CD4-positive, alpha-beta memory T cell (primary cell): ENCODE data around the gene NGEF. TPM values are rescaled to one million over a fixed set of nuclear protein-coding genes. Genes with fewer than 3 reads are reported as not detected.

ENCODE experiments used
- CTCF ChIA-PET: fragments of 350-600 bp; sonication (Branson Sonifier 250); formaldehyde crosslinking; loops from one replicate; lab custom pipeline; 2021; ENCODE audit warnings: inconsistent platforms; ENCODE audit not compliant: partially characterized antibody; lab: Charles Lee
- POLR2A ChIA-PET: fragments of 350-600 bp; sonication (Branson Sonifier 250); formaldehyde crosslinking; loops from one replicate; lab custom pipeline; 2021; ENCODE audit not compliant: partially characterized antibody; lab: Charles Lee
- DNase-seq, 5 donors: peaks; one replicate each; pipeline versions ENCODE4 v3.0.0 to v3.0.0-alpha.2; 2020 to 2022; ENCODE audit warnings: mixed read lengths in 1 of 5
- H3K27ac ChIP-seq: one replicate; pipeline ENCODE4 v1.7.0; 2013; ENCODE audit warnings: low read depth, low read length
- H3K27me3 ChIP-seq: 2 replicates; pipeline ENCODE4 v1.7.0; 2013; ENCODE audit warnings: mild to moderate bottlenecking, low read length, moderate library complexity; ENCODE audit not compliant: insufficient read depth
- H3K36me3 ChIP-seq: 2 replicates; pipeline ENCODE4 v1.7.0; 2013; ENCODE audit warnings: mild to moderate bottlenecking, low read length, moderate library complexity; ENCODE audit not compliant: insufficient read depth
- H3K4me1 ChIP-seq: 2 replicates; pipeline ENCODE4 v1.7.0; 2013; ENCODE audit warnings: mild to moderate bottlenecking, low read length, moderate library complexity; ENCODE audit not compliant: insufficient read depth
- H3K4me3 ChIP-seq, 2 donors: one replicate each; pipeline ENCODE4 v1.7.0; 2013; ENCODE audit warnings: low read length in 2 of 2, mild to moderate bottlenecking in 1 of 2
- H3K9me3 ChIP-seq, 2 donors: one replicate each; pipeline ENCODE4 v1.7.0; 2013; ENCODE audit warnings: low read length in 2 of 2, control low read depth in 1 of 2; ENCODE audit not compliant: control insufficient read depth in 1 of 2
- H3K27ac Mint-ChIP-seq, 7 donors: one replicate each; pipeline ENCODE4 v1.8.0; 2020 to 2021; ENCODE audit warnings: mixed read lengths in 7 of 7, mild to moderate bottlenecking in 6 of 7, inconsistent platforms in 3 of 7, moderate library complexity in 3 of 7
- H3K27me3 Mint-ChIP-seq, 2 donors: one replicate each; pipeline ENCODE4 v1.8.0; 2020 to 2021; ENCODE audit warnings: mixed read lengths in 2 of 2
- H3K36me3 Mint-ChIP-seq, 2 donors: one replicate each; pipeline ENCODE4 v1.8.0; 2020 to 2021; ENCODE audit warnings: mixed read lengths in 2 of 2, inconsistent platforms in 1 of 2, mild to moderate bottlenecking in 1 of 2
- H3K4me1 Mint-ChIP-seq, 4 donors: one replicate each; pipeline ENCODE4 v1.8.0; 2020 to 2021; ENCODE audit warnings: mixed read lengths in 4 of 4, mild to moderate bottlenecking in 1 of 4
- H3K4me3 Mint-ChIP-seq, 8 donors: one replicate each; pipeline ENCODE4 v1.8.0; 2020 to 2021; ENCODE audit warnings: mixed read lengths in 8 of 8, mild to moderate bottlenecking in 7 of 8, moderate library complexity in 6 of 8, inconsistent platforms in 3 of 8
- H3K9me3 Mint-ChIP-seq, 8 donors: one replicate each; pipeline ENCODE4 v1.8.0; 2020 to 2021; ENCODE audit warnings: mixed read lengths in 8 of 8, mild to moderate bottlenecking in 5 of 8, inconsistent platforms in 3 of 8, moderate library complexity in 1 of 8
- intact Hi-C: fragments of 100-400 bp; cut with micrococcal nuclease; formaldehyde crosslinking; loops from one replicate; pipeline ENCODE4 v1.15.1; 2023
- polyA plus RNA-seq, 2 donors: library from polyadenylated mRNA; unstranded; fragments of 300-500 nt; fragmentation: Illumina TruSeq; gene quantifications; one replicate each; pipeline ENCODE4 v1.2.3, GENCODE V29; 2021
- total RNA-seq, 2 experiments: library from RNA; stranded (reverse); gene quantifications; one replicate each; pipeline ENCODE4 v1.2.3, GENCODE V29; 2021

The NGEF gene
- total and polyA plus RNA-seq, 4 experiments from 2014 or later, result not detected

DNA sequence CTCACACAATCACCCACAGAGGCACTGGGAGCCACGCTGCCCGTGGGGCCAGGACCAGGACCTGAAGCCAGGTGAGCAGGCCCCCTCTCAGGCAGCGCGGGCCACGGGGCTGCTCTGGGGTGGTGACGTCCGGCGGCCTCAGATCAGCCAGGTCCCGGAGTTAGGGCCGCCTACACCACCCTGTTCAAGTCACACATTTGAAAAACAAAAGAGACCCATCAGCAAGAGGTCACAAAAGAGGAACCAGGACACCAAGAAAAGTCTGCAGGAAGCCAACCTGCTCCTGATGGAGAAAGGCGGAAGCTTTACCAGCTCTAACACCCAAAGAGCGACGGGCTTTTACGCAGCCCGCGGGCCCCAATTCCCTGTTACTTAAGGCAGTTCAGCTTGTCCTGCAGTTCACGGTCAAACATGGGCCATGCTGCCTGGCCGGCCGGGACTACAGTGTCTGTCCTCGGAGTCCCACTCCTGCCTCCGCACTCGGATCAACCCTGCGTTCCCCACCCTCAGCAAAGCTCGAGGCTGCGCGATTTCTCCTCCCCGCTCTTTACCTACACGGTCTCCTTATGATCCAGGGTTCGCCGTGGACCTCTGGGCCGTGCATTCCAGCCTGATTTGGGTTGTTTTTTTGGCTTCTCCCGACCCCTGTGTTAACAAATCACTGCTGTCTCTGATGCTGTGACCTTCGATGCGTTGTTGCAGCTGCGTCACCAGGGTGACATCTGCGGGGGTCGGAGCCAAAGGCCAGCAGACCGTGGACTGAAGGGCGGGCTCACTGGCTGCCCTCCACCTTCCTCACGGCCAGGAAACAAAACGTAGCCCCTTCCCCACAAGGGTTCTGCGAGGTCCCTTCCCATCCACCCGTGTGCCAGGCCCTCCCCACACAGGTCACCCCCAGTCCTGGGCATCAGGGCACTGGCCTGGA, 112.0 kb downstream of the NGEF start:
- no peak overlapping the region for H3K27ac Mint-ChIP-seq
- H3K4me3 ChIP-seq, result no peak overlapping the region
- H3K27me3 ChIP-seq, result no peaks in the 10 kb centered on the region
- H3K9me3 ChIP-seq, result no peaks in the 10 kb centered on the region
- H3K36me3 ChIP-seq, result no peaks in the 10 kb centered on the region
- no peaks in the 10 kb centered on the region for H3K9me3 Mint-ChIP-seq
- no peaks in the 10 kb centered on the region for H3K4me1 Mint-ChIP-seq
- H3K4me3 Mint-ChIP-seq, result no peak overlapping the region
- intact Hi-C loops, result no loop called here
- H3K27ac ChIP-seq, result no peak overlapping the region
- H3K4me1 ChIP-seq, result no peaks in the 10 kb centered on the region
- ChIA-PET CTCF (no interaction called here), POLR2A (no interaction called here)
- H3K36me3 Mint-ChIP-seq, result no peaks in the 10 kb centered on the region
- no peak for DNase-seq
- H3K27me3 Mint-ChIP-seq, result peaks cover 0 to under 1% of the 10 kb centered on the region in 2 donors

DNA sequence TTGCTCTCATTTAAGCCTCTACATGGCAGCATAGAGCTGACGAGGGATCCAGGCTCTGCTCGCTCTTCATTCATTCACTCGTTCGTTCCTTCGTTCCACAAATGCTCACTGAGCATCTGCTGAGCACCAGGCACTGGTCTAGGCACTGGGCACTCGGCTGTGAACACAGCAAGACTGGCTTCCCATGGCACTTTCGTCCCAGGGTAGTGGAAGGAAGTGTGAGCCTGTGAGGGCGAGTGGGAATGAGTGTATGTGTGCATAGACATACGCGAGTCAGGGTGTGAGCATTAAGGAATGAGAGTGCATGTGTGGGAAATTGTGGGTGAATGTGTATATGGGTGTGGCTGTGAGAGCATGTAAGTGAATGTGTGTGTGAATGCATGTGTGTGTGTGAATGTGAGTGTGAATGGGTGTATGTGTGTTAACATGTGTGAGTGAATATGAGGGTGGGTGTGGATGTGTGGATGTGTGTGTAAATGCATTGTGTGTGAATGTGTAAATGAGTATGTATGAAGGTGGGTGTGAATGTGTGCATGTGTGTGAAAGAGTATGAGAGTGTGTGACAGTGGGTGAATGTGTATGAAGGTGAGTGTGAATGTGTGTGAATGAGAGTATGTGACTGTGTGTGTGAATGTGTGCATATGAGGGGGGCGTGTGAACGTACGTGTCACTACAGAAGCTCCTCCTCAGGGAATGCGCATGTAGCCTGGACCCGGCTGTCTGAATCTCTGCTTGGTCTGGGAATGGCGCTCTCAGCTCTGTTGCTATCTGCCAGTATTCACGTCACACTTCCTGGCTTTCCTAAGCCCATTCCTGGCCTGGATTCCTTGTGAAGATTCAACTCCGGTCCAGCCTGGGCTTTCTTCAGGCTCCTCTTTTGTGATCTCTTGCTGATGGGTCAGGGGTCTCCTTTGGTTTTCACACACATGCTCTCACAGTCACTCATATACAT, 114.2 kb downstream of the NGEF start:
- DNase-seq, result no peak
- no peaks in the 10 kb centered on the region for H3K9me3 Mint-ChIP-seq
- POLR2A ChIA-PET, result no interaction called here
- Histone ChIP-seq H3K27ac (no peak overlapping the region), H3K27me3 (no peaks in the 10 kb centered on the region), H3K9me3 (no peaks in the 10 kb centered on the region), H3K4me1 (no peaks in the 10 kb centered on the region), H3K4me3 (no peak overlapping the region), H3K36me3 (no peaks in the 10 kb centered on the region)
- intact Hi-C loops, result no loop called here
- peaks cover 0 to 3% of the 10 kb centered on the region in 2 donors for H3K27me3 Mint-ChIP-seq
- H3K36me3 Mint-ChIP-seq, result no peaks in the 10 kb centered on the region
- no peaks in the 10 kb centered on the region for H3K4me1 Mint-ChIP-seq
- H3K4me3 Mint-ChIP-seq, result no peak overlapping the region
- CTCF ChIA-PET, result no interaction called here
- H3K27ac Mint-ChIP-seq, result no peak overlapping the region

DNA sequence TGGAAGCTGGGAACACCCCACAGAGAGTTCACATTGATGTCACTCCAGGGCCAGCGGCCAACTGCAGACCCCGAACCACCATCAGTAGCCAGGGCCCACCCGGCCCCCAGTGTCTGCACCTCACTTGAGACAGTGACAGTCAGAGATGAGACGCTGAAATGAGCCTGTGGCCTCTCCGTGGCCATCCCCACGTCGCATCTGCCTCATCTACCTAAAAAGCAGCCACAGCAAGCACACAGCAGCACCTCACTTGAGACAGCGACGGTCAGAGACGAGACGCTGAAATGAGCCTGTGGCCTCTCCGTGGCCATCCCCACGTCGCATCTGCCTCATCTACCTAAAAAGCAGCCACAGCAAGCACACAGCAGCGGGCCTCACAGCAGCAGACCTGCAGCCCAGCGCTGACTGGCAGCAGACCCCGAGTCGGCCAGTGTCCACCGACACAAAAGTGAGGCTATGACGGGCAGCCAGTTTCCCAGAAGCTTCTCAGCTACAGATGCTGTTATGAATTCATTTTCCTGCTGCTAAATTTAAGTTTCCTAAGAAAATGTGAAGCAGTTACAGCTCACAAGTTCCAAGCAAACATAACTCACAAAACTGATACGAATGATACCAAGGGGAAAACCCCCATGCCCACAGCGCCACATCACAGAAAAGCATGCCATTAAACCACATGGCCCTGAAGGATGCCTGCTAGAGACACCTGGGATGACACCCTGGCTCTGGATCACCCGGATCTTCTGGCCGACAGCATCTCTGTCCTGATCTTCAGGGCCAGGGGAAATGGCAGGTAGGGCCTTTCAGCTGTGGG, 115.3 kb downstream of the NGEF start:
- Histone ChIP-seq H3K36me3 (no peaks in the 10 kb centered on the region), H3K27ac (no peak overlapping the region), H3K9me3 (no peaks in the 10 kb centered on the region), H3K4me1 (no peaks in the 10 kb centered on the region), H3K4me3 (no peak overlapping the region), H3K27me3 (peaks cover under 1% of the 10 kb centered on the region)
- Mint-ChIP-seq H3K27ac (no peak overlapping the region), H3K27me3 (peaks cover 0 to 3% of the 10 kb centered on the region in 2 donors), H3K9me3 (no peaks in the 10 kb centered on the region), H3K36me3 (no peaks in the 10 kb centered on the region), H3K4me3 (no peak overlapping the region), H3K4me1 (no peaks in the 10 kb centered on the region)
- no peak for DNase-seq
- ChIA-PET POLR2A (no interaction called here), CTCF (no interaction called here)
- intact Hi-C loops, result no loop called here

DNA sequence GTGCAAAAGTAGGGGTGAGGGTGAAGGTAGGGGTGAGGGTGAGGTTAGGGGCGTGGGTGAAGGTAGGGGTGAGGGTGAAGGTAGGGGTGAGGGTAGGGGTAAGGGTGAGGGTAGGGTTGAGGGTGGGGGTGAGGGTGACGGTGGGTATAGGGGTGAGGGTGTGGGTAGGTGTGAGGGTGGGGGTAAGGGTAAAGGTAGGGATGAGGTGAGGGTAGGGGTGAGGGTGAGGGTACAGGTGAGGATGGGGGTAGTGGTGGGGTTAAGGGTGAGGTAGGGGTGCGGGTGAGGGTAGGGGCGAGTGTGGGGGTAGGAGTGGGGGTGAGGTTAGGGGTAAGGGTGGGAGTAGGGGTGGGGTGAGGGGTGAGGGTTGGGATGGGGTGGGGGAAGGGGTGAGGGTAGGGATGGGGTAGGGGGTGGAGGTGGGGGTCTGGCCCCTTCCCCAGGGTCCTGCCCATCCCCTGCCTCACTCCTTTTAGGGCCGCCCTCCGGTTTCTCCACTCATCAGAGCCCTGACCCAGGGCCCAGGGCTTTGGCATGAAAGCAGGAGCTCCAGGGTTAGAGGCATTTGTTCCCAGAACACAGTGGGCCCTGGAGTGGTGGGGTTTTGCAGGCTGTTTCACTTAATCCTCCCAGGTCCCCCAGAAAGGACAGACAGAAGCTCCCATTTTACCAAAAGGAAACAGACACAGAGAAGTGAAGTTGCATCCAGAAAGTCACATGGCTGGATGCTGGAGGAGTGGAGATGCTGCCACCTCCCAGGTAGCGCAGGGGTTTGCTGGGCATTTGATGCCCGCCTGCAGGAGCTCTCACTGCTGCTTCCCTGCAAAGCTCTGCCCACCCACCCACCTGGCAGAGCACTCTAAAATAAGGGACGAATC, 116.1 kb downstream of the NGEF start:
- Histone ChIP-seq H3K4me3 (no peak overlapping the region), H3K27ac (no peak overlapping the region), H3K27me3 (peaks cover 4% of the 10 kb centered on the region), H3K4me1 (no peaks in the 10 kb centered on the region), H3K36me3 (no peaks in the 10 kb centered on the region), H3K9me3 (no peaks in the 10 kb centered on the region)
- no peaks in the 10 kb centered on the region for H3K36me3 Mint-ChIP-seq
- no peak overlapping the region for H3K27ac Mint-ChIP-seq
- ChIA-PET POLR2A (no interaction called here), CTCF (no interaction called here)
- H3K27me3 Mint-ChIP-seq, result peaks cover 5 to 9% of the 10 kb centered on the region in 2 donors
- intact Hi-C loops, result no loop called here
- H3K4me3 Mint-ChIP-seq, result no peak overlapping the region
- no peaks in the 10 kb centered on the region for H3K9me3 Mint-ChIP-seq
- DNase-seq, result no peak
- no peaks in the 10 kb centered on the region for H3K4me1 Mint-ChIP-seq

DNA sequence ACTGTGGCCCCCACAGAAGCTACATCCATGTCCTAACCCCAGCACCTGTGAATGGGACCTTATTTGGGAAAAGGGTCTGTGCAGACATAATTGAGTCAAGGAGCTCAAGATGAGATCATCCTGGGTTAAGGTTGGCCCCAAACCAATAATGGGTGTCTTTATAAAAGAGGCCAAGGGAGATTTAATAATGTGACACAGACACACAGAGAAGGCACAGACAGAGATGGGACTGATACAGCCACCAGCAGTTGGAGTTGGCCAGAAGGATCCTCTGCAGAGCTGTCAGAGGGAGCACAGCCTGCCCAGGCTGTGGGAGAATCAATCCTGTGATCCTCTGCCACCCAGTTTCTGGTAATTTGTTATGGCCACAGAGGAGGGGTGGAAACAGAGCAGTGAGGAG, 116.9 kb downstream of the NGEF start:
- Mint-ChIP-seq H3K4me3 (no peak overlapping the region), H3K36me3 (no peaks in the 10 kb centered on the region), H3K9me3 (no peaks in the 10 kb centered on the region), H3K27ac (no peak overlapping the region), H3K27me3 (peaks cover 9 to 10% of the 10 kb centered on the region in 2 donors), H3K4me1 (no peaks in the 10 kb centered on the region)
- no peaks in the 10 kb centered on the region for H3K9me3 ChIP-seq
- H3K4me3 ChIP-seq, result no peak overlapping the region
- intact Hi-C loops, result no loop called here
- ChIA-PET CTCF (no interaction called here), POLR2A (no interaction called here)
- H3K27ac ChIP-seq, result no peak overlapping the region
- H3K4me1 ChIP-seq, result no peaks in the 10 kb centered on the region
- no peak for DNase-seq
- no peaks in the 10 kb centered on the region for H3K36me3 ChIP-seq
- peaks cover 4% of the 10 kb centered on the region for H3K27me3 ChIP-seq

DNA sequence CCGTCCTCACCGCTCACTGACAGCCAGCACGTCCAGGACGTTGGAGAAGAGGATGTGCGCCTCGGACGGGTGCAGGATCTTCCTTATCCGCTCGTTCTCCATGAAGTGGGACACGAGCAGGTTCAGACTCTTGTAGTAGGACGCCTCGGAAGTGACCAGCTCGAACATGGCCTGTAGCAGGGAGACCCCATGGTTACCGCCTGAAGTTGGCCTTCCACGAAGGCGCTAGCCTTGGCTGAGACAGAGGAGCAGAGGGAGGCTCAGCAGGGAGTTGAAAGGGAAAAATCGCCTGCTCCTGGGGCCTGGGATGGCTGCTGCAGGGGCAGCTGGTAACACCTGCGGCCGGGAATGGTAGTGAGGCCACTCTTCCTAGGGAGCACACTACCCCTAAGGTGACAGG, 118.3 kb downstream of the NGEF start:
- Histone ChIP-seq H3K27ac (no peak overlapping the region), H3K4me1 (no peaks in the 10 kb centered on the region), H3K9me3 (no peaks in the 10 kb centered on the region), H3K4me3 (no peak overlapping the region), H3K27me3 (peaks cover 4% of the 10 kb centered on the region), H3K36me3 (no peaks in the 10 kb centered on the region)
- Mint-ChIP-seq H3K9me3 (no peaks in the 10 kb centered on the region), H3K4me3 (no peak overlapping the region), H3K36me3 (no peaks in the 10 kb centered on the region), H3K27me3 (peaks cover 17 to 19% of the 10 kb centered on the region in 2 donors), H3K4me1 (peaks cover 0 to 1% (median 0%) of the 10 kb centered on the region in 4 donors), H3K27ac (no peak overlapping the region)
- CTCF ChIA-PET, result no interaction called here
- POLR2A ChIA-PET, result no interaction called here
- intact Hi-C loops, result no loop called here
- no peak for DNase-seq
